Activated gamma-delta T cell treated with Interleukin-2 at 50 U/mL for 16 hours (primary cell): ENCODE results near the gene ADRA2C.

Experiments
- DNase-seq: peaks from one replicate; pipeline ENCODE4 v3.0.0-alpha.2; 2020

The ADRA2C gene

GRCh38 chr4:3735196-3735595 lies 31.0 kb upstream of the ADRA2C start:
- no peak for DNase-seq

- no peak for DNase-seq
Measured at GRCh38 chr4:3736290-3736689, 29.9 kb upstream of the ADRA2C start.

- DNase-seq = no peak
Measured at GRCh38 chr4:3736806-3737205, 29.4 kb upstream of the ADRA2C start.

DNA sequence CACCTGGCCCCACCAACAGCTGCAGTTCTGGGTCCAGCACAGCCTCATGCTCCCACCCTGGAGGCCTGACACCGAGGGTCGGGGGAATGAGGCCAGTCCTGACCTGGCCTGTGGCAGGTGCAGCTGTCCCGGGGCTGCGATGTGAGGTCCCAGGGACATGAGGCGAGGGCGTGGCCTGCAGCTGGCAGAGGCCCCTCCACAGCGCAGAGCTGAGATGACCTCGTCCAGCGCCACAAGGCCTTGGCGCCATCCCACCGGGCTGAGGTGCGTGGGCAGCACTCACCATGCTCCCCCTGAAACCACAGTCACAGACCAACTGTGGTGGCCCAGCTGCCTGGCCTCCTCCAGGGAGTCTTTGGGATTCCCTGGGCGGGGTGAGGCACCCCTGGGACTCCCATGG lies 26.6 kb upstream of the ADRA2C start:
- no peak for DNase-seq

GRCh38 chr4:3740256-3740655 lies 25.9 kb upstream of the ADRA2C start:
- no peak for DNase-seq

GRCh38 chr4:3741217-3742011 lies 24.8 kb upstream of the ADRA2C start:
- DNase-seq = no peak

GRCh38 chr4:3742610-3743009 lies 23.6 kb upstream of the ADRA2C start:
- DNase-seq = no peak

GRCh38 chr4:3744232-3744631 lies 22.0 kb upstream of the ADRA2C start:
- no peak for DNase-seq

DNA sequence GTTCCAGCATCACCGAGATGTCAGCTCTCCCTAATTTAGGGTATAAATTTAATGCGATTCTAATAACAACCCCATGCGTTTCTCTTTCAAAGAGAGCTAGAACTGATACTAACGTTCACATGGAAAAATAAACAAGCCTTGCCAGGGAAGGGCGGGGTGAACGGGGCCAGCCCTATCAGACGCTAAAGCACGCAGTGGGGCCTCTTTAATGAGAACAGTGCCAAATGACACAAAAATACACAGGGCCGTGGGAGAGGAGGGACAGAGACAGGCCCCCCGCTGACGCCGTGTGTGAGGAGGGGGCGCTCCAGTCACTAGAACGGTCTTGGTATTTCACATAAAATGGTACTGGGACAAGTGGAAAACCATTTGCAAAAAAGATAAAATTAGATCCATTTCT lies 21.3 kb upstream of the ADRA2C start:
- DNase-seq = no peak

GRCh38 chr4:3745886-3746656 lies 20.1 kb upstream of the ADRA2C start:
- no peak for DNase-seq

- DNase-seq = no peak
Measured at GRCh38 chr4:3746701-3747580, 19.2 kb upstream of the ADRA2C start.

DNA sequence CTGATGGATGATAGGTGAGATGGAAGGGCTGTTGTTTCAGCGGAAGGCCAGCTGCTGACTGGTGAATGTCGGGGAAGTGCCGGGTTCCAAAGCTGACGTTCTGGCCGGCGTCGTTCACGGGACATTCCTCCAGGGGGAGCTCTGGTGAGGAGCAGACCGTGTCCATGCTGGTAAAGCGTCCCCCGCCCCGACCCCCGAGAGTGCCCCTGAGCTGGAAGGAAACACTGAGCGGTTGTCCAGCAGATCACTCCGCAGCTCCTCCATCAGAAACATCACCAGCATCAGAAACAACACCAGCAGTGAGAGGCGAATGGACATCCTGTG lies 18.6 kb upstream of the ADRA2C start:
- peak; percentile 19 for DNase-seq

- no peak for DNase-seq
Measured at GRCh38 chr4:3748136-3748898, 17.9 kb upstream of the ADRA2C start.

DNA sequence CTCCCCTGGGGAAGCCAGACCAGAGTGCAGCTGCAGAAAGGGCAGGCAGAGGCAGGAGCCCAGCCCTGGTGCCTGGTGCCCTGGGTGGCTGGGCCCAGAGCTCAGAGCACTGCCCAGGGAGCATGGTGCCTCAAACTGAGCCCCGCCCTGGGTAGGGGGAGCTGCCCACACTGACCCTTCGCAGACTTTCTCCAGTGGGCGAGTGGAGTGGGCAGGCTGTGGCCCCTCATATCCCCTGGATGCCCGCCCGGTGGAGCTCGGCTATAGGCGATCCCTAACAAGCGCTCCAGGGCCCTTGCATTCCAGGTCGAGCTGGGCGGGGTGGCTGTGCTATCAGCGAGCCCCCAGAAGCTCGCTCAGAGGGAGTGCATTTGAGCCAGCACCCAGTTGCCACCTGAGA lies 17.1 kb upstream of the ADRA2C start:
- no peak for DNase-seq

DNA sequence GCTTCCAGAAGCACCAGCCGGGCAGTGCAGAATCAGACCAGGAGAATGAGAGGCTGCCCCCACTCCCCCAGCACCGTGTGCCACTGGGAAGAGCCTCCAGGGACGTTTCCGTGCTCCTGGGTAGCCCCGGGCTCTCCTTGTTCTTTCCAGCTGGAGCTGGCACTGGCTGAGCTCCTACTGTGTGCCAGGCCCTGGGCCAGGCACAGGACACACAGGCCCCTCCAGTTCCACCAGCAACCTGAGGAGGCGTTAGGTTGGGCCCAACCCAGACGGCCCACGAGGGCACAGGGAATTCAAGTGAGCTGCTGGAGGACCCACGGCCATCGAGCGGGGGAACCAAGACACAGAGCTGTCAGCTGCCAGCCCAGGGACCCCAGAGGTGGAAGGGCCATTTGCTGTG lies 15.9 kb upstream of the ADRA2C start:
- no peak for DNase-seq

GRCh38 chr4:3752022-3752421 lies 14.2 kb upstream of the ADRA2C start:
- DNase-seq = no peak

GRCh38 chr4:3753726-3754412 lies 12.3 kb upstream of the ADRA2C start:
- DNase-seq = no peak

GRCh38 chr4:3756343-3757059 lies 9.7 kb upstream of the ADRA2C start:
- DNase-seq = no peak

GRCh38 chr4:3759236-3759635 lies 6.9 kb upstream of the ADRA2C start:
- DNase-seq = no peak

DNA sequence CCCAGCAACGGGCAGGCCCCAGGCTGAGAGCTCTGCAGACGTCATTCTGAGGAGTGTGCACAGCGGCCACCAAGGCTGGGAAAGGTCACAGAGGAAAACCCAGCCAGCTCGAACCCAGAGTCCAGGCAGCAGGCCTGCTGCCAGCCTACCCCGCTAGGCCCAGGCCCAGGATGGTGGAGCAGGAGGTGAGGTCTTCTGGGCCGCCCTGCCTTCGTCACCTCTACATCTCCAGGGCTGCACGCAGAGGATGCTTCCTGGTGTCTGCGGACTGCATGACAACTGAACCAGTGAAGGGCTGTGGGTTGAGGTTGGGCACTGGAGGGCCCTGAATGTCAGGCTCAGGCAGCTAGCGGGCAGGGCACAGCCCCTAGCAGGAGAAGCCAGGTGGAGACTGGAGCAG lies 5.8 kb upstream of the ADRA2C start:
- DNase-seq = no peak

GRCh38 chr4:3760841-3761240 lies 5.3 kb upstream of the ADRA2C start:
- DNase-seq = no peak

GRCh38 chr4:3762264-3762663 lies 3.9 kb upstream of the ADRA2C start:
- no peak for DNase-seq
